HEK293 (cell line): ENCODE results near the gene EFEMP2.

ENCODE experiments used
- ATF2 ChIP-seq: fragments of 450-650 bp; formaldehyde crosslinking; IDR thresholded peaks from 2 replicates; pipeline ENCODE4 v1.5.1; 2016; ENCODE audit warnings: missing biosample characterization, missing genetic modification characterization, low read depth
- CTCF ChIP-seq: fragments of 450-650 bp; formaldehyde crosslinking; IDR thresholded peaks from 2 replicates; pipeline ENCODE4 v1.5.1; 2016; ENCODE audit warnings: missing biosample characterization, missing genetic modification characterization
- GLI2 ChIP-seq: fragments of 450-650 bp; formaldehyde crosslinking; IDR thresholded peaks from 2 replicates; pipeline ENCODE4; 2017; ENCODE audit warnings: missing biosample characterization, missing genetic modification characterization, low read depth, borderline replicate concordance
- INSM2 ChIP-seq: fragments of 450-650 bp; formaldehyde crosslinking; IDR thresholded peaks from 2 replicates; pipeline ENCODE4 v1.5.1; 2016; ENCODE audit warnings: missing biosample characterization, missing genetic modification characterization
- KLF8 ChIP-seq: fragments of 450-650 bp; formaldehyde crosslinking; IDR thresholded peaks from 2 replicates; pipeline ENCODE4 v1.5.1; 2016; ENCODE audit warnings: missing biosample characterization, missing genetic modification characterization
- OSR2 ChIP-seq: fragments of 450-650 bp; formaldehyde crosslinking; IDR thresholded peaks from 2 replicates; pipeline ENCODE4 v1.5.1; 2016; ENCODE audit warnings: missing biosample characterization, missing genetic modification characterization
- PRDM4 ChIP-seq: fragments of 450-650 bp; formaldehyde crosslinking; IDR thresholded peaks from 2 replicates; pipeline ENCODE4 v1.5.1; 2017; ENCODE audit warnings: missing biosample characterization, missing genetic modification characterization
- REPIN1 ChIP-seq: fragments of 450-650 bp; formaldehyde crosslinking; IDR thresholded peaks from 2 replicates; pipeline ENCODE4 v1.5.1; 2017; ENCODE audit warnings: missing biosample characterization, missing genetic modification characterization, low read depth
- SCRT2 ChIP-seq: fragments of 450-650 bp; formaldehyde crosslinking; IDR thresholded peaks from 2 replicates; pipeline ENCODE4 v1.5.1; 2016; ENCODE audit warnings: missing biosample characterization, missing genetic modification characterization
- SP2 ChIP-seq: fragments of 450-650 bp; formaldehyde crosslinking; IDR thresholded peaks from 2 replicates; pipeline ENCODE4 v1.5.1; 2016; ENCODE audit warnings: missing biosample characterization, missing genetic modification characterization
- WT1 ChIP-seq: fragments of 450-650 bp; formaldehyde crosslinking; IDR thresholded peaks from 2 replicates; pipeline ENCODE4 v1.5.1; 2016; ENCODE audit warnings: missing biosample characterization, missing genetic modification characterization
- ZNF10 ChIP-seq: fragments of 450-650 bp; formaldehyde crosslinking; IDR thresholded peaks from 2 replicates; pipeline ENCODE4 v1.5.1; 2017; ENCODE audit warnings: missing biosample characterization, missing genetic modification characterization
- ZNF157 ChIP-seq: fragments of 450-650 bp; formaldehyde crosslinking; IDR thresholded peaks from 2 replicates; pipeline ENCODE4 v1.5.1; 2016; ENCODE audit warnings: missing biosample characterization, missing genetic modification characterization
- ZNF16 ChIP-seq: fragments of 450-650 bp; formaldehyde crosslinking; IDR thresholded peaks from 2 replicates; pipeline ENCODE4 v1.5.1; 2016; ENCODE audit warnings: low read depth, missing biosample characterization, missing genetic modification characterization
- ZNF184 ChIP-seq: fragments of 450-650 bp; IDR thresholded peaks from 2 replicates; pipeline ENCODE4 v1.5.1; 2018; ENCODE audit warnings: missing biosample characterization, mild to moderate bottlenecking, missing genetic modification characterization
- ZNF280D ChIP-seq: fragments of 450-650 bp; formaldehyde crosslinking; IDR thresholded peaks from 2 replicates; pipeline ENCODE4 v1.5.1; 2016; ENCODE audit warnings: missing biosample characterization, missing genetic modification characterization
- ZNF48 ChIP-seq: fragments of 450-650 bp; formaldehyde crosslinking; IDR thresholded peaks from 2 replicates; pipeline ENCODE4 v1.5.1; 2016; ENCODE audit warnings: missing biosample characterization, missing genetic modification characterization
- ZNF530 ChIP-seq: fragments of 450-650 bp; formaldehyde crosslinking; IDR thresholded peaks from 2 replicates; pipeline ENCODE4 v1.5.1; 2016; ENCODE audit warnings: low read depth, missing biosample characterization, missing genetic modification characterization
- ZNF548 ChIP-seq: fragments of 450-650 bp; formaldehyde crosslinking; IDR thresholded peaks from 2 replicates; pipeline ENCODE4 v1.5.1; 2016; ENCODE audit warnings: missing biosample characterization, missing genetic modification characterization
- ZNF571 ChIP-seq: fragments of 450-650 bp; formaldehyde crosslinking; IDR thresholded peaks from 2 replicates; pipeline ENCODE4 v1.5.0; 2017; ENCODE audit warnings: missing biosample characterization, missing genetic modification characterization
- ZNF623 ChIP-seq: fragments of 450-650 bp; formaldehyde crosslinking; IDR thresholded peaks from 2 replicates; pipeline ENCODE4 v1.5.1; 2016; ENCODE audit warnings: missing biosample characterization, missing genetic modification characterization
- ZNF660 ChIP-seq: fragments of 450-650 bp; IDR thresholded peaks from 2 replicates; pipeline ENCODE4 v1.5.1; 2018; ENCODE audit warnings: missing biosample characterization, mild to moderate bottlenecking, missing genetic modification characterization
- ZNF677 ChIP-seq: fragments of 450-650 bp; IDR thresholded peaks from 2 replicates; pipeline ENCODE4 v1.5.0; 2018; ENCODE audit warnings: missing biosample characterization, mild to moderate bottlenecking, missing genetic modification characterization, moderate library complexity
- ZNF837 ChIP-seq: fragments of 450-650 bp; formaldehyde crosslinking; IDR thresholded peaks from 2 replicates; pipeline ENCODE4 v1.5.1; 2016; ENCODE audit warnings: missing biosample characterization, missing genetic modification characterization
- ZNF843 ChIP-seq: fragments of 450-650 bp; formaldehyde crosslinking; IDR thresholded peaks from 2 replicates; pipeline ENCODE4 v1.5.1; 2016; ENCODE audit warnings: missing biosample characterization, missing genetic modification characterization
- ZSCAN5A ChIP-seq: fragments of 450-650 bp; formaldehyde crosslinking; IDR thresholded peaks from 2 replicates; pipeline ENCODE4 v1.5.1; 2016; ENCODE audit warnings: missing biosample characterization, missing genetic modification characterization

Gene EFEMP2

GRCh38 chr11:65890324-65891218 lies 18.0 kb upstream of the EFEMP2 start, which contains the start of gene CCDC85B (continued):
- no peak for TF ChIP-seq WT1 (tag by site-specific recombination)
- TF ChIP-seq INSM2 (tag by site-specific recombination), result no peak
- TF ChIP-seq KLF8 (tag by site-specific recombination), result peak; percentile 40; the same call in 1 of the 2 replicates
- peak; percentile 79; the same call in 1 of the 2 replicates for TF ChIP-seq ZSCAN5A
- TF ChIP-seq ZNF184, result no peak
- no peak for TF ChIP-seq REPIN1 (tag by site-specific recombination)
- no peak for TF ChIP-seq PRDM4
- TF ChIP-seq ZNF530, result no peak
- TF ChIP-seq ZNF157 (tag by site-specific recombination), result no peak
- peak; percentile 90 for TF ChIP-seq SP2 (tag by site-specific recombination)
- no peak for TF ChIP-seq ZNF48 (tag by site-specific recombination)
- TF ChIP-seq ZNF16, result no peak
- no peak for TF ChIP-seq ZNF10 (tag by site-specific recombination)
- no peak for TF ChIP-seq ZNF548
- no peak for TF ChIP-seq ZNF280D (tag by site-specific recombination)
- TF ChIP-seq OSR2 (tag by site-specific recombination), result peak; percentile 21; the same call in 1 of the 2 replicates
- no peak for TF ChIP-seq ZNF677 (tag by site-specific recombination)
- TF ChIP-seq ZNF660, result no peak
- TF ChIP-seq ZNF843, result no peak
- TF ChIP-seq ZNF837, result no peak; the same call in 1 of the 2 replicates
- TF ChIP-seq CTCF (tag by site-specific recombination), result peak; percentile 75
- TF ChIP-seq ZNF571, result no peak
- no peak for TF ChIP-seq GLI2 (tag by site-specific recombination)
- TF ChIP-seq SCRT2 (tag by site-specific recombination), result no peak
- no peak for TF ChIP-seq ZNF623 (tag by site-specific recombination)
- no peak for TF ChIP-seq ATF2 (tag by site-specific recombination)
